Myocyte (in vitro differentiated cells): ENCODE results near the gene AADAC. TPM values are rescaled to one million over a fixed set of nuclear protein-coding genes. Genes with fewer than 3 reads are reported as not detected.
A peak's percentile ranks its signal among the peaks of the same experiment; 100 is the strongest.
"Not testable (repeated sequence)": the region's sequence is repeated elsewhere in the genome, so short reads cannot be mapped to it uniquely, and the experiment has no call there.

Source experiments
- DNase-seq: peaks from one replicate; pipeline ENCODE4 v3.0.0-alpha.2; 2012; ENCODE audit warnings: low read depth
- total RNA-seq: library from RNA; depleted of rRNA; stranded (reverse); fragments of >200 nt; gene quantifications from 2 replicates; pipeline ENCODE4 v1.2.3, GENCODE V29; 2014

AADAC gene
- total RNA-seq, 1 donor from 2014 or later: not detected

GRCh38 chr3:151852074-151852811 is 38.3 kb downstream of the AADAC start:
- DNase-seq: peak; percentile 46

- no peak for DNase-seq
Observed at GRCh38 chr3:151856118-151856517, 42.2 kb downstream of the AADAC start.

- DNase-seq: no peak
Observed at GRCh38 chr3:151856641-151857040, 42.7 kb downstream of the AADAC start.

GRCh38 chr3:151859233-151859673 is 45.3 kb downstream of the AADAC start:
- no peak for DNase-seq

- DNase-seq: no peak
Observed at GRCh38 chr3:151859905-151860304, 46.0 kb downstream of the AADAC start.

GRCh38 chr3:151863611-151864010 is 49.7 kb downstream of the AADAC start:
- DNase-seq: no peak

- DNase-seq: peak; percentile 16
Observed at GRCh38 chr3:151864423-151865101, 50.6 kb downstream of the AADAC start.

GRCh38 chr3:151866711-151867410 is 52.9 kb downstream of the AADAC start:
- DNase-seq: peak; percentile 50

- no peak for DNase-seq
Observed at GRCh38 chr3:151867666-151868065, 53.8 kb downstream of the AADAC start.

GRCh38 chr3:151869181-151869580 is 55.3 kb downstream of the AADAC start:
- DNase-seq: no peak

GRCh38 chr3:151871639-151872468 is 57.9 kb downstream of the AADAC start:
- DNase-seq: no peak

GRCh38 chr3:151873398-151873797 is 59.5 kb downstream of the AADAC start, which contains the start of gene SUCNR1:
SUCNR1 (plus strand) TSS chr3:151873643; CDS start chr3:151879893, 6,250 bp downstream.
- DNase-seq: no peak

GRCh38 chr3:151874079-151874478 is 60.2 kb downstream of the AADAC start:
- not testable (repeated sequence) for DNase-seq

- DNase-seq: no peak
Observed at GRCh38 chr3:151875759-151876158, 61.8 kb downstream of the AADAC start.

- DNase-seq: no peak
Observed at GRCh38 chr3:151877269-151877668, 63.4 kb downstream of the AADAC start.

Other genes with a start within 250 kb of the AADAC start
- not detected in 2 replicates for gene AADACL2, start 80.2 kb upstream of the AADAC start, total RNA-seq
- not detected in 2 replicates for gene SUCNR1, start 59.5 kb downstream of the AADAC start, total RNA-seq